HEK293 (cell line): Measurements from ENCODE around the gene EPHA6.

Experiments used
- CTCF ChIA-PET: fragments of 350-600 bp; formaldehyde crosslinking; extraction: SDS; loops from one replicate; lab custom pipeline; 2021; ENCODE audit warnings: antibody characterized with exemption; lab: Yijun Ruan, JAX
- POLR2A ChIA-PET: fragments of 300-600 bp; formaldehyde crosslinking; extraction: SDS; loops from one replicate; lab custom pipeline; 2020; ENCODE audit warnings: antibody characterized with exemption, inconsistent platforms; lab: Yijun Ruan, JAX
- H3K27ac ChIP-seq: fragments of 200-500 bp; sonication (Bioruptor generic); 2 replicates; pipeline ENCODE4 v1.5.1; 2014; ENCODE audit warnings: low read depth, low read length, control low read depth, inconsistent platforms; ENCODE audit errors: extremely low read depth
- H3K36me3 ChIP-seq, 2 experiments: fragments of 200-500 bp in 1 of 2; sonication (Bioruptor generic) in 1 of 2; 1 replicate in 1 of 2; 2 replicates in 1 of 2; pipeline ENCODE4 v1.5.1; 2014 to 2017; ENCODE audit warnings: inconsistent platforms in 2 of 2, low read length in 2 of 2; ENCODE audit not compliant: control insufficient read depth in 2 of 2, insufficient read depth in 1 of 2
- H3K4me1 ChIP-seq: fragments of 200-500 bp; sonication (Bioruptor generic); 2 replicates; pipeline ENCODE4 v1.5.1; 2014; ENCODE audit warnings: mild to moderate bottlenecking, low read length, inconsistent platforms; ENCODE audit not compliant: control insufficient read depth, insufficient read depth
- H3K4me3 ChIP-seq: 2 replicates; pipeline ENCODE4 v1.5.1; 2011; ENCODE audit warnings: low read depth, mild to moderate bottlenecking, control low read depth, low read length, moderate library complexity
- H3K9me3 ChIP-seq: fragments of 200-500 bp; sonication (Bioruptor generic); 2 replicates; pipeline ENCODE4 v1.5.1; 2014; ENCODE audit warnings: low read depth, low read length, inconsistent platforms; ENCODE audit not compliant: control insufficient read depth, insufficient read depth
- TRIM28 ChIP-seq: IDR thresholded peaks from 2 replicates; pipeline ENCODE4 v1.6.1; 2011; ENCODE audit warnings: low read length, control low read depth, borderline replicate concordance
- YY1 ChIP-seq: fragments of 450-650 bp; formaldehyde crosslinking; IDR thresholded peaks from 2 replicates; pipeline ENCODE4 v1.5.1; 2018; ENCODE audit warnings: missing biosample characterization, missing genetic modification characterization
- ZFP3 ChIP-seq: fragments of 450-650 bp; formaldehyde crosslinking; IDR thresholded peaks from 2 replicates; pipeline ENCODE4 v1.5.1; 2016; ENCODE audit warnings: low read depth, missing biosample characterization, missing genetic modification characterization
- ZIC2 ChIP-seq: fragments of 450-650 bp; formaldehyde crosslinking; IDR thresholded peaks from 2 replicates; pipeline ENCODE4 v1.5.1; 2016; ENCODE audit warnings: missing biosample characterization, missing genetic modification characterization
- ZNF114 ChIP-seq: fragments of 450-650 bp; formaldehyde crosslinking; IDR thresholded peaks from 2 replicates; pipeline ENCODE4 v1.5.0; 2017; ENCODE audit warnings: missing biosample characterization, missing genetic modification characterization
- ZNF133 ChIP-seq: fragments of 450-650 bp; formaldehyde crosslinking; IDR thresholded peaks from 2 replicates; pipeline ENCODE4 v1.5.1; 2016; ENCODE audit warnings: missing biosample characterization, missing genetic modification characterization
- ZNF2 ChIP-seq: fragments of 450-650 bp; formaldehyde crosslinking; IDR thresholded peaks from 2 replicates; pipeline ENCODE4 v1.5.1; 2016; ENCODE audit warnings: missing biosample characterization, missing genetic modification characterization
- ZNF202 ChIP-seq: fragments of 450-650 bp; formaldehyde crosslinking; IDR thresholded peaks from 2 replicates; pipeline ENCODE4 v1.5.1; 2016; ENCODE audit warnings: missing biosample characterization, missing genetic modification characterization, borderline replicate concordance
- ZNF341 ChIP-seq: fragments of 450-650 bp; formaldehyde crosslinking; IDR thresholded peaks from 2 replicates; pipeline ENCODE4; 2016; ENCODE audit warnings: low read depth, missing biosample characterization, missing genetic modification characterization
- ZNF391 ChIP-seq: fragments of 450-650 bp; formaldehyde crosslinking; IDR thresholded peaks from 2 replicates; pipeline ENCODE4 v1.5.1; 2016; ENCODE audit warnings: low read depth, missing biosample characterization, missing genetic modification characterization, borderline replicate concordance
- ZNF404 ChIP-seq: fragments of 450-650 bp; formaldehyde crosslinking; IDR thresholded peaks from 2 replicates; pipeline ENCODE4 v1.5.1; 2017; ENCODE audit warnings: missing biosample characterization, missing genetic modification characterization
- ZNF514 ChIP-seq: fragments of 450-650 bp; formaldehyde crosslinking; IDR thresholded peaks from 2 replicates; pipeline ENCODE4 v1.5.1; 2016; ENCODE audit warnings: missing biosample characterization, missing genetic modification characterization
- ZNF558 ChIP-seq: fragments of 450-650 bp; formaldehyde crosslinking; IDR thresholded peaks from 2 replicates; pipeline ENCODE4 v1.5.1; 2016; ENCODE audit warnings: missing biosample characterization, missing genetic modification characterization
- ZNF623 ChIP-seq: fragments of 450-650 bp; formaldehyde crosslinking; IDR thresholded peaks from 2 replicates; pipeline ENCODE4 v1.5.1; 2016; ENCODE audit warnings: missing biosample characterization, missing genetic modification characterization
- ZNF629 ChIP-seq: fragments of 450-650 bp; formaldehyde crosslinking; IDR thresholded peaks from 2 replicates; pipeline ENCODE4 v1.5.1; 2017; ENCODE audit warnings: missing biosample characterization, missing genetic modification characterization
- ZNF654 ChIP-seq: fragments of 450-650 bp; formaldehyde crosslinking; IDR thresholded peaks from 2 replicates; pipeline ENCODE4 v1.5.1; 2016; ENCODE audit warnings: low read depth, missing biosample characterization, missing genetic modification characterization
- ZNF660 ChIP-seq: fragments of 450-650 bp; IDR thresholded peaks from 2 replicates; pipeline ENCODE4 v1.5.1; 2018; ENCODE audit warnings: missing biosample characterization, mild to moderate bottlenecking, missing genetic modification characterization
- ZNF776 ChIP-seq: fragments of 450-650 bp; formaldehyde crosslinking; IDR thresholded peaks from 2 replicates; pipeline ENCODE4 v1.5.0; 2017; ENCODE audit warnings: missing biosample characterization, missing genetic modification characterization, borderline replicate concordance
- TF ChIP-seq, protein P1 (sequence below): fragments of 450-650 bp; formaldehyde crosslinking; IDR thresholded peaks from 2 replicates; pipeline ENCODE4 v1.5.1; 2016; ENCODE audit warnings: missing biosample characterization, missing genetic modification characterization
- TF ChIP-seq, protein P2 (sequence below): fragments of 450-650 bp; formaldehyde crosslinking; IDR thresholded peaks from 2 replicates; pipeline ENCODE4 v1.5.1; 2016; ENCODE audit warnings: missing biosample characterization, missing genetic modification characterization
- TF ChIP-seq, protein P3 (sequence below): fragments of 450-650 bp; formaldehyde crosslinking; IDR thresholded peaks from 2 replicates; pipeline ENCODE4 v1.5.1; 2016; ENCODE audit warnings: missing biosample characterization, missing genetic modification characterization
- TF ChIP-seq, protein P4 (sequence below): fragments of 450-650 bp; formaldehyde crosslinking; IDR thresholded peaks from 2 replicates; pipeline ENCODE4 v1.5.1; 2016; ENCODE audit warnings: missing biosample characterization, missing genetic modification characterization

Gene EPHA6

GRCh38 chr3:97464035-97464434, 649.6 kb downstream of the EPHA6 start:
- H3K9me3 ChIP-seq = no peaks in the 10 kb centered on the region
- TF ChIP-seq YY1 (tag by site-specific recombination) (no peak), ZNF114 (tag by site-specific recombination) (no peak), ZNF623 (tag by site-specific recombination) (no peak)
- TF ChIP-seq, protein P1, sequence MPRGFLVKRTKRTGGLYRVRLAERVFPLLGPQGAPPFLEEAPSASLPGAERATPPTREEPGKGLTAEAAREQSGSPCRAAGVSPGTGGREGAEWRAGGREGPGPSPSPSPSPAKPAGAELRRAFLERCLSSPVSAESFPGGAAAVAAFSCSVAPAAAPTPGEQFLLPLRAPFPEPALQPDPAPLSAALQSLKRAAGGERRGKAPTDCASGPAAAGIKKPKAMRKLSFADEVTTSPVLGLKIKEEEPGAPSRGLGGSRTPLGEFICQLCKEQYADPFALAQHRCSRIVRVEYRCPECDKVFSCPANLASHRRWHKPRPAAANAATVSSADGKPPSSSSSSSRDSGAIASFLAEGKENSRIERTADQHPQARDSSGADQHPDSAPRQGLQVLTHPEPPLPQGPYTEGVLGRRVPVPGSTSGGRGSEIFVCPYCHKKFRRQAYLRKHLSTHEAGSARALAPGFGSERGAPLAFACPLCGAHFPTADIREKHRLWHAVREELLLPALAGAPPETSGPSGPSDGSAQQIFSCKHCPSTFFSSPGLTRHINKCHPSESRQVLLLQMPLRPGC = no peak
- TF ChIP-seq, protein P2, sequence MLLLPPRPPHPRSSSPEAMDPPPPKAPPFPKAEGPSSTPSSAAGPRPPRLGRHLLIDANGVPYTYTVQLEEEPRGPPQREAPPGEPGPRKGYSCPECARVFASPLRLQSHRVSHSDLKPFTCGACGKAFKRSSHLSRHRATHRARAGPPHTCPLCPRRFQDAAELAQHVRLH (tag by site-specific recombination) = no peak
- no peak overlapping the region for H3K4me3 ChIP-seq
- H3K36me3 ChIP-seq = no peaks in the 10 kb centered on the region
- ChIA-PET POLR2A (no interaction called here), CTCF (no interaction called here)
- H3K4me1 ChIP-seq = no peaks in the 10 kb centered on the region
- no peak overlapping the region for H3K27ac ChIP-seq

- no peaks in the 10 kb centered on the region for H3K36me3 ChIP-seq
- TF ChIP-seq ZNF404 (tag by site-specific recombination) = no peak
- TF ChIP-seq ZNF341 = no peak
- no peak for TF ChIP-seq ZNF391 (tag by site-specific recombination)
- TF ChIP-seq ZNF629 (tag by site-specific recombination) = no peak
- no peak for TF ChIP-seq ZNF202 (tag by site-specific recombination)
- no peak for TF ChIP-seq ZNF558
- TF ChIP-seq ZFP3 = no peak
- TF ChIP-seq, protein P3, sequence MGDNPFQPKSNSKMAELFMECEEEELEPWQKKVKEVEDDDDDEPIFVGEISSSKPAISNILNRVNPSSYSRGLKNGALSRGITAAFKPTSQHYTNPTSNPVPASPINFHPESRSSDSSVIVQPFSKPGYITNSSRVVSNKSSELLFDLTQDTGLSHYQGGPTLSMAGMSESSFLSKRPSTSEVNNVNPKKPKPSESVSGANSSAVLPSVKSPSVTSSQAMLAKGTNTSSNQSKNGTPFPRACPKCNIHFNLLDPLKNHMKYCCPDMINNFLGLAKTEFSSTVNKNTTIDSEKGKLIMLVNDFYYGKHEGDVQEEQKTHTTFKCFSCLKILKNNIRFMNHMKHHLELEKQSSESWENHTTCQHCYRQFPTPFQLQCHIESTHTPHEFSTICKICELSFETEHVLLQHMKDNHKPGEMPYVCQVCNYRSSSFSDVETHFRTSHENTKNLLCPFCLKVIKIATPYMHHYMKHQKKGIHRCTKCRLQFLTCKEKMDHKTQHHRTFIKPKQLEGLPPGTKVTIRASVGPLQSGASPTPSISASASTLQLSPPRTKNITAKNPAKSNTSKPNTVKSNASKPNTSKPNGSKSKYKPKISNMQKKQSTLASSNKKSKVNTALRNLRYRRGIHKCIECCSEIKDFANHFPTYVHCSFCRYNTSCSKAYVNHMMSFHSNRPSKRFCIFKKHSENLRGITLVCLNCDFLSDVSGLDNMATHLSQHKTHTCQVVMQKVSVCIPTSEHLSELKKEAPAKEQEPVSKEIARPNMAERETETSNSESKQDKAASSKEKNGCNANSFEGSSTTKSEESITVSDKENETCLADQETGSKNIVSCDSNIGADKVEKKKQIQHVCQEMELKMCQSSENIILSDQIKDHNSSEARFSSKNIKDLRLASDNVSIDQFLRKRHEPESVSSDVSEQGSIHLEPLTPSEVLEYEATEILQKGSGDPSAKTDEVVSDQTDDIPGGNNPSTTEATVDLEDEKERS (tag by site-specific recombination) = no peak
- TF ChIP-seq TRIM28 = no peak
- TF ChIP-seq, protein P4, sequence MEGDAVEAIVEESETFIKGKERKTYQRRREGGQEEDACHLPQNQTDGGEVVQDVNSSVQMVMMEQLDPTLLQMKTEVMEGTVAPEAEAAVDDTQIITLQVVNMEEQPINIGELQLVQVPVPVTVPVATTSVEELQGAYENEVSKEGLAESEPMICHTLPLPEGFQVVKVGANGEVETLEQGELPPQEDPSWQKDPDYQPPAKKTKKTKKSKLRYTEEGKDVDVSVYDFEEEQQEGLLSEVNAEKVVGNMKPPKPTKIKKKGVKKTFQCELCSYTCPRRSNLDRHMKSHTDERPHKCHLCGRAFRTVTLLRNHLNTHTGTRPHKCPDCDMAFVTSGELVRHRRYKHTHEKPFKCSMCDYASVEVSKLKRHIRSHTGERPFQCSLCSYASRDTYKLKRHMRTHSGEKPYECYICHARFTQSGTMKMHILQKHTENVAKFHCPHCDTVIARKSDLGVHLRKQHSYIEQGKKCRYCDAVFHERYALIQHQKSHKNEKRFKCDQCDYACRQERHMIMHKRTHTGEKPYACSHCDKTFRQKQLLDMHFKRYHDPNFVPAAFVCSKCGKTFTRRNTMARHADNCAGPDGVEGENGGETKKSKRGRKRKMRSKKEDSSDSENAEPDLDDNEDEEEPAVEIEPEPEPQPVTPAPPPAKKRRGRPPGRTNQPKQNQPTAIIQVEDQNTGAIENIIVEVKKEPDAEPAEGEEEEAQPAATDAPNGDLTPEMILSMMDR (tag by site-specific recombination) = no peak
- no peak for TF ChIP-seq ZNF660 (tag by site-specific recombination)
- TF ChIP-seq ZNF654 = no peak
- TF ChIP-seq ZNF514 = no peak
- no peak for TF ChIP-seq ZNF776 (tag by site-specific recombination)
- no peak for TF ChIP-seq ZIC2 (tag by site-specific recombination)
- TF ChIP-seq ZNF2 (tag by site-specific recombination) = no peak
- TF ChIP-seq ZNF133 (tag by site-specific recombination) = no peak
- TF ChIP-seq, all 188 proteins: peak for 0
- H3K4me1 ChIP-seq = no peaks in the 10 kb centered on the region
- no peaks in the 10 kb centered on the region for H3K9me3 ChIP-seq
- ChIA-PET CTCF (interaction anchor here (0.6 kb wide), 1 partner anchor 853 kb away, joined by 5 read pairs; no protein-coding TSS in a partner anchor), POLR2A (no interaction called here)
- H3K4me3 ChIP-seq = no peak overlapping the region
- H3K27ac ChIP-seq = no peak overlapping the region
Observed at GRCh38 chr3:97470481-97470880, 656.1 kb downstream of the EPHA6 start.
